GM23248 (cell line): Measurements from ENCODE around the gene DUSP5.

Source experiments
- EZH2 ChIP-seq: fragments of 200-600 bp; sonication (generic); IDR thresholded peaks from 2 replicates; pipeline ENCODE4 v1.6.1; 2018; ENCODE audit warnings: antibody characterized with exemption, mild to moderate bottlenecking; ENCODE audit not compliant: insufficient read depth, poor library complexity, severe bottlenecking
- EZH2phosphoT487 ChIP-seq: fragments of 200-600 bp; sonication (generic); IDR thresholded peaks from 2 replicates; pipeline ENCODE4 v1.6.1; 2018; ENCODE audit warnings: antibody characterized with exemption, moderate library complexity, mild to moderate bottlenecking, low read depth; ENCODE audit not compliant: insufficient read depth

- no peak for TF ChIP-seq EZH2phosphoT487
- TF ChIP-seq EZH2 = no peak
These were observed 12.4 kb downstream of the DUSP5 start for GRCh38 chr10:110510086-110510485.
